ENCODE data around the gene KIF21B.

DNA sequence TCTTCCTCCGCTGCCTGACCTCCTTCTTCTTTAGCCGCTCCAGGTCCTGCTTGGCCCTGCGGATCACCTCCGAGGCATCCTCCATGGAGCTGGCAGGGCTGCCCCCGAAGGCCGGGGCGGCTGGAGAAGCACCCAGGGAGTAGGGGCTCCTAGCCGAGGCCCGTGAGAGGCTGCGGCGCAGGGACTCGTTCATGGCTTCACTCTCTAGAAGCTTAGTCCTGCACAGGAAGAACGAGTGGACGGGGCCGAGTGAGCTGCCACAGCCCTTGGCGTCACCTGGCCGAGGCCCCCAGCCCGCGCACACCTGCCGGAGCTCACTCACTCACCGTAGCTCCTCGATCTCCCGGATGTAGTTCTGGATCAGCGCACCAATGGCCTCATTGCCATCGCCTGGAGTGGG lies 23.1 kb downstream of the KIF21B start:
- TF ChIP-seq, protein P1, sequence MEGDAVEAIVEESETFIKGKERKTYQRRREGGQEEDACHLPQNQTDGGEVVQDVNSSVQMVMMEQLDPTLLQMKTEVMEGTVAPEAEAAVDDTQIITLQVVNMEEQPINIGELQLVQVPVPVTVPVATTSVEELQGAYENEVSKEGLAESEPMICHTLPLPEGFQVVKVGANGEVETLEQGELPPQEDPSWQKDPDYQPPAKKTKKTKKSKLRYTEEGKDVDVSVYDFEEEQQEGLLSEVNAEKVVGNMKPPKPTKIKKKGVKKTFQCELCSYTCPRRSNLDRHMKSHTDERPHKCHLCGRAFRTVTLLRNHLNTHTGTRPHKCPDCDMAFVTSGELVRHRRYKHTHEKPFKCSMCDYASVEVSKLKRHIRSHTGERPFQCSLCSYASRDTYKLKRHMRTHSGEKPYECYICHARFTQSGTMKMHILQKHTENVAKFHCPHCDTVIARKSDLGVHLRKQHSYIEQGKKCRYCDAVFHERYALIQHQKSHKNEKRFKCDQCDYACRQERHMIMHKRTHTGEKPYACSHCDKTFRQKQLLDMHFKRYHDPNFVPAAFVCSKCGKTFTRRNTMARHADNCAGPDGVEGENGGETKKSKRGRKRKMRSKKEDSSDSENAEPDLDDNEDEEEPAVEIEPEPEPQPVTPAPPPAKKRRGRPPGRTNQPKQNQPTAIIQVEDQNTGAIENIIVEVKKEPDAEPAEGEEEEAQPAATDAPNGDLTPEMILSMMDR (conservative IDR thresholded peaks at IDR 0.05; ENCODE audit: low read depth, low read length), result no peak
- TF ChIP-seq EZH2 (IDR thresholded peaks at IDR 0.05; ENCODE audit: borderline replicate concordance, low read depth, low read length, poor library complexity, severe bottlenecking), result no peak

All from A673 (cell line).